Measurements from ENCODE around the gene RBMS3. TPM values are rescaled to one million over a fixed set of nuclear protein-coding genes. Genes with fewer than 3 reads are reported as not detected.

RBMS3 gene
- total and polyA plus RNA-seq, 7 donors, result 0.46 to 61.9 (median 39.9) TPM

DNA sequence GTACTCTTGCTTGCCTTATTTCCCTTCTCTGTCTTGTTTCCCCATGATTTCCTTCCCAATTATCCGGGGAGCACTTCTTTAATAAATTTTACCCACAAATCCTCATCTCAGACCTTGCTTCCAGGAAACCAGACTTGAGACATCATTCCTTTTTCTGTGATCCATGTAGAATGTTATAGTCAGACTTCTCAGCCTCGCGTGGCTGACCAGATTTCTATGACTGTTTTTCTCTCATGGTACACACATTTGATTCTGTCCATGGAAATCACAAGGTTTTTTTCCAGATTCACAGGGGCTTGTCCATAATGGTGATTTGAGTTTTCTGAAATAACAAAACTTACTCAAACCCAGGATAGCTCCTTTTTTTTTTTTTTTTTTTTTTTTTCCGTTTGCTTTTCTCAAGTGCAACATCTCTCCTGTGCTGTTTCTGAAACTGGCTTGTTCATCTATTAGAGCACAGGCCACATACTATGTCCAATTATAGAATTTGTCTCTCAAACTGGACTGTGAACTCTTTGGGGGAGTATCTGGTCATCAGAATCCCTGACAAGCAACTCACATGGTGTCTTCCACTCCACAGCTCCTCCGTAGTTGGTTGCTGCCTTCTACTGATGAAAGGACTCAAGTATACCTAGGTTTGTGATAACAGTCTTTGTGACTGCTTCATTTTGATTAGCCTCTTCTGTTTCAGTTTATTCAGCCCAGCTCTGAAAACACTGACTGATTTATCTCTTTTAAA, 50.8 kb downstream of the RBMS3 start:
- peaks cover 0 to 66% (median 51%) of the 10 kb centered on the region in 4 donors for H3K4me1 ChIP-seq
- H3K27ac ChIP-seq, result peak overlapping the region; percentile 51 to 88 (median 79)
- no peaks in the 10 kb centered on the region for H3K27me3 ChIP-seq
- no peaks in the 10 kb centered on the region for H3K36me3 ChIP-seq
- TF ChIP-seq POLR2AphosphoS5 (IDR thresholded peaks at IDR 0.05) (no peak), POLR2A (IDR thresholded peaks at IDR 0.05) (no peak), EP300 (IDR thresholded peaks at IDR 0.05) (no peak)
- TF ChIP-seq, protein P1, sequence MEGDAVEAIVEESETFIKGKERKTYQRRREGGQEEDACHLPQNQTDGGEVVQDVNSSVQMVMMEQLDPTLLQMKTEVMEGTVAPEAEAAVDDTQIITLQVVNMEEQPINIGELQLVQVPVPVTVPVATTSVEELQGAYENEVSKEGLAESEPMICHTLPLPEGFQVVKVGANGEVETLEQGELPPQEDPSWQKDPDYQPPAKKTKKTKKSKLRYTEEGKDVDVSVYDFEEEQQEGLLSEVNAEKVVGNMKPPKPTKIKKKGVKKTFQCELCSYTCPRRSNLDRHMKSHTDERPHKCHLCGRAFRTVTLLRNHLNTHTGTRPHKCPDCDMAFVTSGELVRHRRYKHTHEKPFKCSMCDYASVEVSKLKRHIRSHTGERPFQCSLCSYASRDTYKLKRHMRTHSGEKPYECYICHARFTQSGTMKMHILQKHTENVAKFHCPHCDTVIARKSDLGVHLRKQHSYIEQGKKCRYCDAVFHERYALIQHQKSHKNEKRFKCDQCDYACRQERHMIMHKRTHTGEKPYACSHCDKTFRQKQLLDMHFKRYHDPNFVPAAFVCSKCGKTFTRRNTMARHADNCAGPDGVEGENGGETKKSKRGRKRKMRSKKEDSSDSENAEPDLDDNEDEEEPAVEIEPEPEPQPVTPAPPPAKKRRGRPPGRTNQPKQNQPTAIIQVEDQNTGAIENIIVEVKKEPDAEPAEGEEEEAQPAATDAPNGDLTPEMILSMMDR (IDR thresholded peaks at IDR 0.05), result no peak
- H3K4me3 ChIP-seq, result no peak overlapping the region
- DNase-seq, result no peak
- intact Hi-C loops (cut with DNase I), result loop anchor here (5.0 kb wide), 1 partner anchor 49 kb away; the partner anchor contains the start of gene RBMS3
- no peaks in the 10 kb centered on the region for H3K9me3 ChIP-seq
- 83 to 84% methylated on average over 5 of the region's 5 CpGs for WGBS, 2 donors

DNA sequence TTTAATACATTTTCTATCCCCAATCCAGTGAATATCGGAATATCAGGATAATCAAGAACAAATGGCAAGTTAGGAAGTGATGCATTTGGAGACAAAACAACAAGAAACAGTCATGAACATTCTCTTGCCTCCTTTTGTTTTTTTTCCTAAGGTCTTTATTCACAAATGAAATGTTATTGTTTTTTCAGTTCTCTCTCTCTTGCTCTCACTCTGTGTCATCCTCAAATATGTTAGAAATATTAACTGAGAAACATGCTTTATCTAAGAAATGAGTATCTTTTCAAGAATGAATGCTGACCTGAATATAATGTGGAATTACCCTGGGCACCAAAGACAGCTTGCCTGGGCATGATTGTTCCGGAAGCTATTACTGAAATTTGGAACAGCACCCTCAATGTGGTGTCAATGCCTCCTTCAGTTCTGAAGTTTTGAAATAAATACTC, 51.3 kb downstream of the RBMS3 start:
- 89 to 90% methylated on average over 2 of the region's 2 CpGs for WGBS, 2 donors
- intact Hi-C loops (cut with DNase I), result loop anchor here (5.0 kb wide), 1 partner anchor 50 kb away; the partner anchor contains the start of gene RBMS3
- DNase-seq, result no peak
- TF ChIP-seq POLR2A (IDR thresholded peaks at IDR 0.05) (no peak), EP300 (IDR thresholded peaks at IDR 0.05) (no peak), POLR2AphosphoS5 (IDR thresholded peaks at IDR 0.05) (no peak)
- TF ChIP-seq, protein P1 (IDR thresholded peaks at IDR 0.05), result no peak
- H3K27ac ChIP-seq, result peak overlapping the region; percentile 51 to 88 (median 79)
- H3K4me1 ChIP-seq, result peaks cover 0 to 69% (median 51%) of the 10 kb centered on the region in 4 donors
- H3K9me3 ChIP-seq, result no peaks in the 10 kb centered on the region
- no peaks in the 10 kb centered on the region for H3K27me3 ChIP-seq
- no peaks in the 10 kb centered on the region for H3K36me3 ChIP-seq
- no peak overlapping the region for H3K4me3 ChIP-seq

DNA sequence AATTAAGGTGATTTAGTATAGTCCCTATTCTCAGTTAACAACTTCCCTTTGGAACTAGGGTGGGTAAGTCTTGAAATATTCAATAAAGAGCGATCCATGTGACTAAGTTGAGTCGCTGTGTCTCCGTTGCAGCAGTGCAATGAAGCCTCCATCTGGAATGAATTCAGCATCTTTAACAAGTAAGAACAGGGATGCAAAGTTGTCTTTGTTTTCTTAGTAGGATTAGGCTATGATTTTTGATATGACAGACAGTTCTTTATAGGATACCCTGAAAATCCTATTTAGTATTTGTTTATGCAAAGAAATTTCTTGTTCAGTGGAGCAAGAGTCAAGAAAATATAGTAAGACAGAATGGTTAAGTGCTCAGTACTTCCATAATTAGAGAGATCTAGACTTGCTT, 52.7 kb downstream of the RBMS3 start:
- Histone ChIP-seq H3K9me3 (no peaks in the 10 kb centered on the region), H3K4me1 (peaks cover 0 to 75% (median 55%) of the 10 kb centered on the region in 4 donors), H3K27me3 (no peaks in the 10 kb centered on the region), H3K36me3 (no peaks in the 10 kb centered on the region), H3K4me3 (no peak overlapping the region), H3K27ac (peak overlapping the region in 3 of 4 donors; percentile 76 to 88 (median 88))
- DNase-seq, result no peak
- TF ChIP-seq POLR2AphosphoS5 (IDR thresholded peaks at IDR 0.05) (no peak), EP300 (IDR thresholded peaks at IDR 0.05) (no peak), POLR2A (IDR thresholded peaks at IDR 0.05) (no peak)
- TF ChIP-seq, protein P1 (IDR thresholded peaks at IDR 0.05), result no peak
- whole genome bisulfite sequencing, 2 donors, result 88 to 94% methylated on average over 3 of the region's 3 CpGs
- intact Hi-C loops (cut with DNase I), result loop anchor here (5.0 kb wide), 1 partner anchor 51 kb away; the partner anchor contains the start of gene RBMS3

DNA sequence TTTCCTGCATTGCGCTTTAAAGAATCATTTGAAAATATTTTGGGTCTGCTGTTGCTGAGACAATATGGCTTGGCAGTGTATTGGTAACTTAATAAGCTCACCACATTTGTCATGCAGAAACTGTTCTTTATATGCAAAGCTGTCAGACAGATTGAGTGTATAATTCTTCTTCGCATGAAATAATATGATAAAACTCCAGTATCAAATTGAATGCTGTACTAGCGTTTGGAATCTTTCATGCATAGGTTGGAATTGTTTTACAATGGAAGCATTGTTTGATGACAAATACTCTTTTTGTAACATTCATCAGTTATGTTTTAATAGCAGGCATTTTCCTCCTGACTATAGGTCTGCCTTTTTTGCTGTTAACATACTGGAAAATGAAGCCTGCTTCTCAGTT, 53.8 kb downstream of the RBMS3 start:
- TF ChIP-seq EP300 (IDR thresholded peaks at IDR 0.05) (no peak), POLR2AphosphoS5 (IDR thresholded peaks at IDR 0.05) (no peak), POLR2A (IDR thresholded peaks at IDR 0.05) (no peak)
- TF ChIP-seq, protein P1 (IDR thresholded peaks at IDR 0.05), result no peak
- DNase-seq, result no peak
- Histone ChIP-seq H3K4me3 (no peak overlapping the region), H3K9me3 (no peaks in the 10 kb centered on the region), H3K36me3 (no peaks in the 10 kb centered on the region), H3K27ac (peak overlapping the region; percentile 76 to 88 (median 84)), H3K4me1 (peaks cover 0 to 79% (median 60%) of the 10 kb centered on the region in 4 donors), H3K27me3 (no peaks in the 10 kb centered on the region)
- 42 to 64% methylated on average over 3 of the region's 3 CpGs for WGBS, 2 donors
- intact Hi-C loops (cut with DNase I), result loop anchor here (5.0 kb wide), 1 partner anchor 52 kb away; the partner anchor contains the start of gene RBMS3
